HEK293 (cell line): ENCODE measurements around the gene KLHDC3.
A peak's percentile ranks its signal among the peaks of the same experiment; 100 is the strongest.

Source experiments
- CTCF ChIA-PET: fragments of 350-600 bp; formaldehyde crosslinking; extraction: SDS; loops from one replicate; lab custom pipeline; 2021; ENCODE audit warnings: antibody characterized with exemption; lab: Yijun Ruan, JAX
- POLR2A ChIA-PET: fragments of 300-600 bp; formaldehyde crosslinking; extraction: SDS; loops from one replicate; lab custom pipeline; 2020; ENCODE audit warnings: antibody characterized with exemption, inconsistent platforms; lab: Yijun Ruan, JAX
- H3K27ac ChIP-seq: fragments of 200-500 bp; sonication (Bioruptor generic); 2 replicates; pipeline ENCODE4 v1.5.1; 2014; ENCODE audit warnings: low read depth, low read length, control low read depth, inconsistent platforms; ENCODE audit errors: extremely low read depth
- H3K36me3 ChIP-seq, 2 experiments: fragments of 200-500 bp in 1 of 2; sonication (Bioruptor generic) in 1 of 2; 1 replicate in 1 of 2; 2 replicates in 1 of 2; pipeline ENCODE4 v1.5.1; 2014 to 2017; ENCODE audit warnings: inconsistent platforms in 2 of 2, low read length in 2 of 2; ENCODE audit not compliant: control insufficient read depth in 2 of 2, insufficient read depth in 1 of 2
- H3K4me1 ChIP-seq: fragments of 200-500 bp; sonication (Bioruptor generic); 2 replicates; pipeline ENCODE4 v1.5.1; 2014; ENCODE audit warnings: mild to moderate bottlenecking, low read length, inconsistent platforms; ENCODE audit not compliant: control insufficient read depth, insufficient read depth
- H3K4me3 ChIP-seq: 2 replicates; pipeline ENCODE4 v1.5.1; 2011; ENCODE audit warnings: low read depth, mild to moderate bottlenecking, control low read depth, low read length, moderate library complexity
- H3K9me3 ChIP-seq: fragments of 200-500 bp; sonication (Bioruptor generic); 2 replicates; pipeline ENCODE4 v1.5.1; 2014; ENCODE audit warnings: low read depth, low read length, inconsistent platforms; ENCODE audit not compliant: control insufficient read depth, insufficient read depth
- INSM2 ChIP-seq: fragments of 450-650 bp; formaldehyde crosslinking; IDR thresholded peaks from 2 replicates; pipeline ENCODE4 v1.5.1; 2016; ENCODE audit warnings: missing biosample characterization, missing genetic modification characterization
- KLF9 ChIP-seq: fragments of 450-650 bp; formaldehyde crosslinking; IDR thresholded peaks from 2 replicates; pipeline ENCODE4 v1.5.1; 2016; ENCODE audit warnings: missing biosample characterization, missing genetic modification characterization, low read depth
- PRDM1 ChIP-seq: fragments of 450-650 bp; formaldehyde crosslinking; IDR thresholded peaks from 2 replicates; pipeline ENCODE4; 2016; ENCODE audit warnings: missing biosample characterization, missing genetic modification characterization
- RBAK ChIP-seq: fragments of 450-650 bp; formaldehyde crosslinking; IDR thresholded peaks from 2 replicates; pipeline ENCODE4 v1.5.1; 2016; ENCODE audit warnings: missing biosample characterization, missing genetic modification characterization
- SCRT2 ChIP-seq: fragments of 450-650 bp; formaldehyde crosslinking; IDR thresholded peaks from 2 replicates; pipeline ENCODE4 v1.5.1; 2016; ENCODE audit warnings: missing biosample characterization, missing genetic modification characterization
- SP7 ChIP-seq: fragments of 450-650 bp; formaldehyde crosslinking; IDR thresholded peaks from 2 replicates; pipeline ENCODE4 v1.5.1; 2016; ENCODE audit warnings: missing biosample characterization, missing genetic modification characterization
- TRIM28 ChIP-seq: IDR thresholded peaks from 2 replicates; pipeline ENCODE4 v1.6.1; 2011; ENCODE audit warnings: low read length, control low read depth, borderline replicate concordance
- YY2 ChIP-seq: fragments of 450-650 bp; formaldehyde crosslinking; IDR thresholded peaks from 2 replicates; pipeline ENCODE4 v1.5.1; 2016; ENCODE audit warnings: missing biosample characterization, missing genetic modification characterization
- ZBTB17 ChIP-seq: fragments of 450-650 bp; formaldehyde crosslinking; IDR thresholded peaks from 2 replicates; pipeline ENCODE4 v1.5.1; 2016; ENCODE audit warnings: missing biosample characterization, missing genetic modification characterization
- ZEB2 ChIP-seq: fragments of 450-650 bp; formaldehyde crosslinking; IDR thresholded peaks from 2 replicates; pipeline ENCODE4 v1.5.1; 2016; ENCODE audit warnings: missing biosample characterization, missing genetic modification characterization
- ZNF184 ChIP-seq: fragments of 450-650 bp; IDR thresholded peaks from 2 replicates; pipeline ENCODE4 v1.5.1; 2018; ENCODE audit warnings: missing biosample characterization, mild to moderate bottlenecking, missing genetic modification characterization
- ZNF302 ChIP-seq: fragments of 450-650 bp; formaldehyde crosslinking; IDR thresholded peaks from 2 replicates; pipeline ENCODE4 v1.5.1; 2016; ENCODE audit warnings: missing biosample characterization, missing genetic modification characterization, low read depth
- ZNF335 ChIP-seq: fragments of 450-650 bp; formaldehyde crosslinking; conservative IDR thresholded peaks from 2 replicates; pipeline ENCODE4 v1.5.1; 2016; ENCODE audit warnings: missing biosample characterization, missing genetic modification characterization
- ZNF394 ChIP-seq: fragments of 450-650 bp; formaldehyde crosslinking; IDR thresholded peaks from 2 replicates; pipeline ENCODE4 v1.5.1; 2016; ENCODE audit warnings: missing biosample characterization, missing genetic modification characterization, mild to moderate bottlenecking, moderate library complexity, borderline replicate concordance
- ZNF404 ChIP-seq: fragments of 450-650 bp; formaldehyde crosslinking; IDR thresholded peaks from 2 replicates; pipeline ENCODE4 v1.5.1; 2017; ENCODE audit warnings: missing biosample characterization, missing genetic modification characterization
- ZNF501 ChIP-seq: fragments of 450-650 bp; formaldehyde crosslinking; IDR thresholded peaks from 2 replicates; pipeline ENCODE4 v1.5.1; 2016; ENCODE audit warnings: missing biosample characterization, missing genetic modification characterization
- ZNF561 ChIP-seq: fragments of 450-650 bp; IDR thresholded peaks from 2 replicates; pipeline ENCODE4 v1.5.1; 2018; ENCODE audit warnings: missing biosample characterization, missing genetic modification characterization, borderline replicate concordance
- ZNF600 ChIP-seq: fragments of 450-650 bp; formaldehyde crosslinking; IDR thresholded peaks from 2 replicates; pipeline ENCODE4 v1.5.1; 2016; ENCODE audit warnings: missing biosample characterization, missing genetic modification characterization
- ZNF629 ChIP-seq: fragments of 450-650 bp; formaldehyde crosslinking; IDR thresholded peaks from 2 replicates; pipeline ENCODE4 v1.5.1; 2017; ENCODE audit warnings: missing biosample characterization, missing genetic modification characterization
- ZNF776 ChIP-seq: fragments of 450-650 bp; formaldehyde crosslinking; IDR thresholded peaks from 2 replicates; pipeline ENCODE4 v1.5.0; 2017; ENCODE audit warnings: missing biosample characterization, missing genetic modification characterization, borderline replicate concordance
- ZSCAN4 ChIP-seq: fragments of 450-650 bp; formaldehyde crosslinking; IDR thresholded peaks from 2 replicates; pipeline ENCODE4 v1.5.1; 2017; ENCODE audit warnings: missing biosample characterization, missing genetic modification characterization
- TF ChIP-seq, protein P1 (sequence below): fragments of 450-650 bp; formaldehyde crosslinking; IDR thresholded peaks from 2 replicates; pipeline ENCODE4 v1.5.1; 2016; ENCODE audit warnings: missing biosample characterization, missing genetic modification characterization

The KLHDC3 gene

DNA sequence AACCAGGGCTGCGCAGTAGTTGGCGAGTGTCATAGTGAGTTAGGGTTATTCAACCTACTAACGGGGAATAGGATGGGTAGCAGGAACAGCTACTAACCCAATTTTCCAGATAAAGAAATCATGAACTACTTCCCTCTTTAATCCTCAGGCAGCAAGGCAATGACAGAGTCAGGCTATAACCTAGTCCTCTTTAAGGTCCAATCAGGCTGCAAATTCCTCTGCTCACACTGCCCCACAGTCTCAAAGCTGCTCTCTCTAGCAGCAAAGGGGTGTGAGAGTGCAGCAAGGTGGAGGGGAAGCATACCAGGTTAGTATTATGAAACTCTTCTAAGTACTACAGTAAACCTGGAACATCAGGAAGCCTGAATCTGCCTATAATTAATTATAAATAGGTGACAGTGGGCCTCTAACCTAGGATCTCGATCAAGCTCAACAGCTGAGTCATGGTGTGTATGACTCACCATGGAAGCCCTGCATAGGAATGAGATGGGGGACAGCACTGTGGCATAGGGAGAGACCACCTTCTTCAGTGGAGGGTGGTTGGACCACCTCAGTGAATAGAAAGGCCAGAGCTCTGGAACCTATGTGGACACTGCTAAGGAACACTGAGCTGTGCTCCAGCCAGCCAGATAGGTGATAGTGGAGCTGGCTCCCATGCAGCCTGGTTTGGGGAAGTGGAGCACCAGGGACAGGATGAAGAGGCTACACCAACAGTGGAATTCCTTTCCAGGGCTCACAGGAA, 43.0 kb upstream of the KLHDC3 start:
- CTCF ChIA-PET = interaction anchor here (0.5 to 1.6 kb wide), 5 partner anchors 10 to 363 kb away, joined by 3 to 7 read pairs (median 4); no protein-coding TSS in a partner anchor
- Histone ChIP-seq H3K36me3 (peaks cover 0 to 35% of the 10 kb centered on the region in 2 experiments; a peak in 2 of 3 replicates), H3K27ac (no peak overlapping the region), H3K9me3 (no peaks in the 10 kb centered on the region), H3K4me1 (no peaks in the 10 kb centered on the region)
- POLR2A ChIA-PET = interaction anchor here (0.5 to 4.2 kb wide), 9 partner anchors 8 to 83 kb away, joined by 3 to 20 read pairs (median 5); partner anchors contain the start of genes CNPY3, CUL7, KLHDC3 and PEX6
- TF ChIP-seq SCRT2 (tag by site-specific recombination) (peak; percentile 76), ZNF335 (tag by site-specific recombination) (peak; percentile 45), ZEB2 (tag by site-specific recombination) (0 out of 2 replicates have a peak, but pooled peaks have one; percentile 34), YY2 (tag by site-specific recombination) (no peak), PRDM1 (0 out of 2 replicates have a peak, but pooled peaks have one; percentile 14), ZNF404 (tag by site-specific recombination) (no peak), ZNF501 (tag by site-specific recombination) (no peak), RBAK (tag by site-specific recombination) (no peak), ZNF600 (tag by site-specific recombination) (peak; percentile 56; the same call in 1 of the 2 replicates), ZNF394 (peak; percentile 51), SP7 (tag by site-specific recombination) (peak; percentile 64), ZNF302 (tag by site-specific recombination) (no peak), ZNF184 (tag by site-specific recombination) (no peak), KLF9 (no peak), ZSCAN4 (tag by site-specific recombination) (no peak), ZNF561 (tag by site-specific recombination) (no peak), ZNF629 (tag by site-specific recombination) (peak; percentile 50; the same call in 1 of the 2 replicates), TRIM28 (no peak), ZBTB17 (tag by site-specific recombination) (peak; percentile 74), INSM2 (tag by site-specific recombination) (peak; percentile 84), ZNF776 (tag by site-specific recombination) (no peak)
- TF ChIP-seq, protein P1, sequence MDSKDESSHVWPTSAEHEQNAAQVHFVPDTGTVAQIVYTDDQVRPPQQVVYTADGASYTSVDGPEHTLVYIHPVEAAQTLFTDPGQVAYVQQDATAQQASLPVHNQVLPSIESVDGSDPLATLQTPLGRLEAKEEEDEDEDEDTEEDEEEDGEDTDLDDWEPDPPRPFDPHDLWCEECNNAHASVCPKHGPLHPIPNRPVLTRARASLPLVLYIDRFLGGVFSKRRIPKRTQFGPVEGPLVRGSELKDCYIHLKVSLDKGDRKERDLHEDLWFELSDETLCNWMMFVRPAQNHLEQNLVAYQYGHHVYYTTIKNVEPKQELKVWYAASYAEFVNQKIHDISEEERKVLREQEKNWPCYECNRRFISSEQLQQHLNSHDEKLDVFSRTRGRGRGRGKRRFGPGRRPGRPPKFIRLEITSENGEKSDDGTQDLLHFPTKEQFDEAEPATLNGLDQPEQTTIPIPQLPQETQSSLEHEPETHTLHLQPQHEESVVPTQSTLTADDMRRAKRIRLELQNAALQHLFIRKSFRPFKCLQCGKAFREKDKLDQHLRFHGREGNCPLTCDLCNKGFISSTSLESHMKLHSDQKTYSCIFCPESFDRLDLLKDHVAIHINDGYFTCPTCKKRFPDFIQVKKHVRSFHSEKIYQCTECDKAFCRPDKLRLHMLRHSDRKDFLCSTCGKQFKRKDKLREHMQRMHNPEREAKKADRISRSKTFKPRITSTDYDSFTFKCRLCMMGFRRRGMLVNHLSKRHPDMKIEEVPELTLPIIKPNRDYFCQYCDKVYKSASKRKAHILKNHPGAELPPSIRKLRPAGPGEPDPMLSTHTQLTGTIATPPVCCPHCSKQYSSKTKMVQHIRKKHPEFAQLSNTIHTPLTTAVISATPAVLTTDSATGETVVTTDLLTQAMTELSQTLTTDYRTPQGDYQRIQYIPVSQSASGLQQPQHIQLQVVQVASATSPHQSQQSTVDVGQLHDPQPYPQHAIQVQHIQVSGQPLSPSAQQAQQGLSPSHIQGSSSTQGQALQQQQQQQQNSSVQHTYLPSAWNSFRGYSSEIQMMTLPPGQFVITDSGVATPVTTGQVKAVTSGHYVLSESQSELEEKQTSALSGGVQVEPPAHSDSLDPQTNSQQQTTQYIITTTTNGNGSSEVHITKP = peak; percentile 95
- TF ChIP-seq, all 188 proteins: peak for 11
- no peak overlapping the region for H3K4me3 ChIP-seq
